ENCODE measurements around the gene GDE1. TPM values are rescaled to one million over a fixed set of nuclear protein-coding genes. Genes with fewer than 3 reads are reported as not detected.
A peak's percentile ranks its signal among the peaks of the same experiment; 100 is the strongest.

Gene GDE1
- total and polyA plus RNA-seq, 2 donors (not counting 1 experiment from before 2014, with no cell fraction given) = 74.3 to 91.3 TPM

DNA sequence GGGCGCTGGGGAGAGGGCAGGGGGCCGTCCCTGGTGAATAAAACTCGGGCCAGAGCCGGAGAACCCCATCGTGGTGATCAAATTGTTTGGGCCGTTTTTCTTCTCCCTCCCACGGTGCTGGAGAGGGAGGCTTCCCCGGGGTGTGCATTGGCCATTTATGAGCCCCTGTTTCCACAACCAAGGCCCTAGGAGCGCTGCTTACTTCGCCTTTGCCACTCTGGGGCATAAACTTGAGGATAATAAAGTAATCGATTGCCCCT is 2.4 kb upstream of the GDE1 start:
- H2AFZ ChIP-seq (ENCODE audit: low read length) = peak overlapping the region; percentile 97
- peaks cover 34% of the 10 kb centered on the region for H3K79me2 ChIP-seq (ENCODE audit: control insufficient read depth, insufficient read depth, low read length)
- no peaks in the 10 kb centered on the region for H3K27me3 ChIP-seq (ENCODE audit: control insufficient read depth, insufficient read depth, low read length)
- no peak for DNase-seq (ENCODE audit: low read depth in 2 of 2)
- H3K27ac ChIP-seq (ENCODE audit: insufficient read depth, low read length) = peak overlapping the region; percentile 79
- no peak for TF ChIP-seq EZH2 (IDR thresholded peaks at IDR 0.05; ENCODE audit: low read length, missing control alignments)
- TF ChIP-seq CTCF (conservative IDR thresholded peaks at IDR 0.05 in 1 of 2, IDR thresholded peaks at IDR 0.05 in 1 of 2; ENCODE audit: low read depth in 1 of 2, low read length in 2 of 2) = no peak
- H3K4me1 ChIP-seq (ENCODE audit: control insufficient read depth, extremely low read depth, insufficient read depth, low read length) = peaks cover 4% of the 10 kb centered on the region
- H3K36me3 ChIP-seq (ENCODE audit: control insufficient read depth, insufficient read depth, low read length) = peaks cover 3% of the 10 kb centered on the region
- peak overlapping the region; percentile 98 for H3K4me2 ChIP-seq (ENCODE audit: extremely low read depth, insufficient read depth, low read length)
- H3K9ac ChIP-seq (ENCODE audit: insufficient read depth, low read length) = peak overlapping the region; percentile 84
- no peaks in the 10 kb centered on the region for H3K9me3 ChIP-seq (ENCODE audit: control insufficient read depth, insufficient read depth, low read depth, low read length)
- H4K20me1 ChIP-seq (ENCODE audit: control insufficient read depth, extremely low read depth, insufficient read depth, low read length) = no peaks in the 10 kb centered on the region
- peak overlapping the region; percentile 86 to 98 (median 93) for H3K4me3 ChIP-seq (replicated peaks in 1 of 4; ENCODE audit: control extremely low read depth in 1 of 4, insufficient read depth in 1 of 4, low read depth in 3 of 4, low read length in 4 of 4)

GRCh38 chr16:19523559-19524355 is 1.9 kb upstream of the GDE1 start, which contains the start of gene CCP110:
Gene CCP110 (plus strand): TSS chr16:19523942. CDS start chr16:19527882, 3,940 bp downstream.
- Histone ChIP-seq H3K36me3 (ENCODE audit: control insufficient read depth, insufficient read depth, low read length) (peaks cover 3% of the 10 kb centered on the region), H2AFZ (ENCODE audit: low read length) (peak within 1 kb of the TSS; percentile 97), H4K20me1 (ENCODE audit: control insufficient read depth, extremely low read depth, insufficient read depth, low read length) (no peaks in the 10 kb centered on the region), H3K4me1 (ENCODE audit: control insufficient read depth, extremely low read depth, insufficient read depth, low read length) (peaks cover 4% of the 10 kb centered on the region), H3K9me3 (ENCODE audit: control insufficient read depth, insufficient read depth, low read depth, low read length) (no peaks in the 10 kb centered on the region), H3K79me2 (ENCODE audit: control insufficient read depth, insufficient read depth, low read length) (peaks cover 34% of the 10 kb centered on the region), H3K9ac (ENCODE audit: insufficient read depth, low read length) (peak within 1 kb of the TSS; percentile 84), H3K27ac (ENCODE audit: insufficient read depth, low read length) (peak within 1 kb of the TSS; percentile 79), H3K4me3 (replicated peaks in 1 of 4; ENCODE audit: control extremely low read depth in 1 of 4, insufficient read depth in 1 of 4, low read depth in 3 of 4, low read length in 4 of 4) (peak within 1 kb of the TSS; percentile 86 to 98 (median 93)), H3K27me3 (ENCODE audit: control insufficient read depth, insufficient read depth, low read length) (no peaks in the 10 kb centered on the region), H3K4me2 (ENCODE audit: extremely low read depth, insufficient read depth, low read length) (peak within 1 kb of the TSS; percentile 98)
- peak; percentile 96 for DNase-seq (ENCODE audit: low read depth in 2 of 2)
- TF ChIP-seq CTCF (conservative IDR thresholded peaks at IDR 0.05 in 1 of 2, IDR thresholded peaks at IDR 0.05 in 1 of 2; ENCODE audit: low read depth in 1 of 2, low read length in 2 of 2) (no peak), EZH2 (IDR thresholded peaks at IDR 0.05; ENCODE audit: low read length, missing control alignments) (no peak)

DNA sequence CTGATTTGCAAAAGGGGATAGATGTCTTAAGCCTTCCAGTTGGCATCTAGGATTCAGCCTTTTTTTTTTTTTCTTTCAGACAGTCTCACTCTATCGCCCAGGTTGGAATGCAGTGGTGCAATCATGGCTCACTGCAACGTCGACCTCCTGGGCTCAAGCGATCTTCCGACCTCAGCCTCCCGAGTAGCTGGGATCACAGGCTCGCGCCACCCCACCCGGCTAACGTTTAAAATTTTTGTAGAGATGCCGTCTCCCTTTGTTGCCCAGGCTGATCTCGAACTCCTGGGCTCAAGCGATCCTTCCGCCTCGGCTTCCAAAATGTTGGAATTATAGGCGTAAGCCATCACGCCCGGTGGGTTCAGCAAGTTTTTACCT is 1.3 kb upstream of the GDE1 start:
- H3K36me3 ChIP-seq (ENCODE audit: control insufficient read depth, insufficient read depth, low read length) = no peaks in the 10 kb centered on the region
- no peak overlapping the region for H2AFZ ChIP-seq (ENCODE audit: low read length)
- H3K9me3 ChIP-seq (ENCODE audit: control insufficient read depth, insufficient read depth, low read depth, low read length) = no peaks in the 10 kb centered on the region
- no peak for TF ChIP-seq EZH2 (IDR thresholded peaks at IDR 0.05; ENCODE audit: low read length, missing control alignments)
- no peak for TF ChIP-seq CTCF (conservative IDR thresholded peaks at IDR 0.05 in 1 of 2, IDR thresholded peaks at IDR 0.05 in 1 of 2; ENCODE audit: low read depth in 1 of 2, low read length in 2 of 2)
- H3K4me1 ChIP-seq (ENCODE audit: control insufficient read depth, extremely low read depth, insufficient read depth, low read length) = peaks cover 4% of the 10 kb centered on the region
- H3K4me3 ChIP-seq (replicated peaks in 1 of 4; ENCODE audit: control extremely low read depth in 1 of 4, insufficient read depth in 1 of 4, low read depth in 3 of 4, low read length in 4 of 4) = no peak overlapping the region
- H3K9ac ChIP-seq (ENCODE audit: insufficient read depth, low read length) = no peak overlapping the region
- peaks cover 34% of the 10 kb centered on the region for H3K79me2 ChIP-seq (ENCODE audit: control insufficient read depth, insufficient read depth, low read length)
- H4K20me1 ChIP-seq (ENCODE audit: control insufficient read depth, extremely low read depth, insufficient read depth, low read length) = no peaks in the 10 kb centered on the region
- H3K4me2 ChIP-seq (ENCODE audit: extremely low read depth, insufficient read depth, low read length) = no peak overlapping the region
- DNase-seq (ENCODE audit: low read depth in 2 of 2) = no peak
- no peaks in the 10 kb centered on the region for H3K27me3 ChIP-seq (ENCODE audit: control insufficient read depth, insufficient read depth, low read length)
- no peak overlapping the region for H3K27ac ChIP-seq (ENCODE audit: insufficient read depth, low read length)

Measured in fibroblast of lung (primary cell).